Stimulated activated CD8-positive, alpha-beta memory T cell treated with anti-CD3 and anti-CD28 coated beads, Interleukin-4, amount 100 ng/mL, for 1 hour (primary cell): ENCODE results near the gene DAB1.

Experiments used
- DNase-seq, 2 donors: peaks; one replicate each; pipeline ENCODE4 v3.0.0-alpha.2; 2020; ENCODE audit warnings: low read depth in 2 of 2, low spot score in 1 of 2

DAB1 gene

GRCh38 chr1:57321776-57322175 is 102.1 kb downstream of the DAB1 start:
- DNase-seq = no peak

- DNase-seq = no peak
Measured at GRCh38 chr1:57319791-57320190, 104.1 kb downstream of the DAB1 start.

- no peak for DNase-seq
Measured at GRCh38 chr1:57319165-57319564, 104.7 kb downstream of the DAB1 start.

- no peak for DNase-seq
Measured at GRCh38 chr1:57316861-57317260, 107.0 kb downstream of the DAB1 start.

- DNase-seq = no peak
Measured at GRCh38 chr1:57316291-57316690, 107.6 kb downstream of the DAB1 start.

- DNase-seq = no peak
Measured at GRCh38 chr1:57312869-57313268, 111.0 kb downstream of the DAB1 start.

- no peak for DNase-seq
Measured at GRCh38 chr1:57311411-57311810, 112.4 kb downstream of the DAB1 start.

- DNase-seq = no peak
Measured at GRCh38 chr1:57311006-57311405, 112.9 kb downstream of the DAB1 start.

GRCh38 chr1:57309630-57310029 is 114.2 kb downstream of the DAB1 start:
- DNase-seq = no peak

GRCh38 chr1:57307392-57308170 is 116.3 kb downstream of the DAB1 start:
- DNase-seq = peak in 1 of 2 donors; percentile 25

GRCh38 chr1:57304591-57304990 is 119.3 kb downstream of the DAB1 start:
- no peak for DNase-seq

GRCh38 chr1:57302812-57303596 is 120.9 kb downstream of the DAB1 start:
- no peak for DNase-seq

- DNase-seq = no peak
Measured at GRCh38 chr1:57300186-57300585, 123.7 kb downstream of the DAB1 start.

- DNase-seq = no peak
Measured at GRCh38 chr1:57296726-57297250, 127.1 kb downstream of the DAB1 start.

- DNase-seq = no peak
Measured at GRCh38 chr1:57295326-57295725, 128.5 kb downstream of the DAB1 start.

- no peak for DNase-seq
Measured at GRCh38 chr1:57294177-57294576, 129.7 kb downstream of the DAB1 start.

GRCh38 chr1:57293214-57293613 is 130.6 kb downstream of the DAB1 start:
- DNase-seq = no peak

- no peak for DNase-seq
Measured at GRCh38 chr1:57289781-57290180, 134.1 kb downstream of the DAB1 start.

GRCh38 chr1:57285992-57286391 is 137.9 kb downstream of the DAB1 start:
- DNase-seq = no peak

- no peak for DNase-seq
Measured at GRCh38 chr1:57282411-57282810, 141.4 kb downstream of the DAB1 start.

GRCh38 chr1:57281324-57281723 is 142.5 kb downstream of the DAB1 start:
- no peak for DNase-seq
